Neuron (in vitro differentiated cells): ENCODE measurements around the gene NPAS2.

Experiments
- H2AFZ ChIP-seq: one replicate; pipeline ENCODE4 v1.6.1; 2013; ENCODE audit warnings: low read depth, mild to moderate bottlenecking, inconsistent platforms, low read length, moderate library complexity
- H3K27me3 ChIP-seq: one replicate; pipeline ENCODE4 v1.6.1; 2013; ENCODE audit warnings: low read length; ENCODE audit not compliant: insufficient read depth
- H3K36me3 ChIP-seq: one replicate; pipeline ENCODE4 v1.6.1; 2013; ENCODE audit warnings: low read length; ENCODE audit not compliant: insufficient read depth
- H3K4me1 ChIP-seq: one replicate; pipeline ENCODE4 v1.6.1; 2013; ENCODE audit warnings: low read length; ENCODE audit not compliant: insufficient read depth
- H3K4me3 ChIP-seq: 2 replicates; pipeline ENCODE4 v1.5.1; 2013; ENCODE audit warnings: mild to moderate bottlenecking, low read length, moderate library complexity
- H3K9me3 ChIP-seq: one replicate; pipeline ENCODE4 v1.6.1; 2013; ENCODE audit warnings: low read length

The NPAS2 gene

DNA sequence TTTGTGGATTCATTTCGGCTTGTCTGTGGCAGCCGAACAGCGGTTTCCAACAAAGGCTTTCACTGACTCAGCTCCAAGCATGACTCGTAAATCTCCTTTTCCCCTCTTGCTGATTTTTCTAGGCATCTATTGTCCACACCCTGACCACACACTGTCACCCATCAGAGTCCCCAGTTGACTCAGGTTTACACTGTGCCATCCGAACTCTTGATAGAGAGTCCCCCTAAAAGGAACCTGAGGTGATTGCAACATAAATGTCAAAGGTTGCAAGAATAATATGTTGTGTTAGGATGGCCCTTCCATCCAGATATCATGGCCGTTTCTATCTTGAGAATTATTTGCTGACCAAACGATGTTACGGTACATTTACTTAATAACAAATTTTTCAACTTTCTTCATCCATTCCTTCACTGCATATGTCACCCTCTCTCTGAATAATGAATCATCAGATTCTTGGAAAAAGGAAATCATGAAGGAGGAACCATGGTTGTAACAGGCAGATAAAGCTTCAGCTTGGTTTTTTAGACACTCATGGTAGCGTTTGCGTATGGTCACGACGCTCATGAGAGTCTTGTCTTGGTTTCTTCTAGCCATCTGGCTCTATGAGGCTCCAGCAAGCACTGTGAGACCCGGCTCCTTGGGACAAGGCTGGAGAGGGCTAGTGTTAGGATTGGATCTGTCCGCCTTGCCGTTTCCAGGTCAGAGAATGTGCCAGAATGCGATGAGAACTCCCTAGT lies 72.1 kb downstream of the NPAS2 start:
- H3K4me3 ChIP-seq, result no peak overlapping the region
- no peak overlapping the region for H2AFZ ChIP-seq
- H3K27me3 ChIP-seq, result no peaks in the 10 kb centered on the region
- no peaks in the 10 kb centered on the region for H3K4me1 ChIP-seq
- no peaks in the 10 kb centered on the region for H3K36me3 ChIP-seq
- H3K9me3 ChIP-seq, result no peaks in the 10 kb centered on the region

DNA sequence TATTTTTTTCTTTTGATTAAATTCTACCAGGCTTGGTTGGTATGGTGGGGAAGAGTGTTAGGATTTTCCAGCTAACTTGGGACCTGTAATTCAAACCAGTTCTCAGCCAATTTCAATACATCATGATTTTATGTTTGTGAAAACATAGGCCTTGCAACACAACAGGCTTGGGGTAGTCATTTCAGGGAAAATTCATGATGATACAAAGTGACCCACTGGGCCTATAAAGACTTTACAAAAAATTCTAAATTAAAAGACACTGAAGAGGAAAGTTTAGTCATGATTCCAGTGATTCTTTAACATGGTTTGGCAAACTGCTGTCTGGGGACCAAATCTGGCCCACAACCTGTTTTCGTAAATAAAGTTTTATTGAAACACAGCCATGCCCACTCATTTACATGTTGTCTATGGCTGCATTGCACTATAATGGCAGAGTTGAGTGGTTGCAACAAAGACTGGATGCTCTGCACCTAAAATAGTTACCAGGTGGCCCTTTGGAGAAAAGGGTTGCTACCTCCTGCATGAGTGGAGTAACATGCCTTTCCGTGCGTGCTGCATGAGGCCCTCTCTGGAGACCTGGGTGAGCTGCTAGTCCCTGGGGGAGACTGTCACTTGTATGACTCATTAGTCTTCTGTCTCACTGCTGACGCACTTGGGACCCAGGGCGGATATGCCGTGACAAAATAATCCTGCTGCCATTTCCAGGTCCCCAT lies 73.6 kb downstream of the NPAS2 start:
- Histone ChIP-seq H3K4me3 (no peak overlapping the region), H2AFZ (no peak overlapping the region), H3K36me3 (no peaks in the 10 kb centered on the region), H3K9me3 (no peaks in the 10 kb centered on the region), H3K4me1 (no peaks in the 10 kb centered on the region), H3K27me3 (no peaks in the 10 kb centered on the region)

DNA sequence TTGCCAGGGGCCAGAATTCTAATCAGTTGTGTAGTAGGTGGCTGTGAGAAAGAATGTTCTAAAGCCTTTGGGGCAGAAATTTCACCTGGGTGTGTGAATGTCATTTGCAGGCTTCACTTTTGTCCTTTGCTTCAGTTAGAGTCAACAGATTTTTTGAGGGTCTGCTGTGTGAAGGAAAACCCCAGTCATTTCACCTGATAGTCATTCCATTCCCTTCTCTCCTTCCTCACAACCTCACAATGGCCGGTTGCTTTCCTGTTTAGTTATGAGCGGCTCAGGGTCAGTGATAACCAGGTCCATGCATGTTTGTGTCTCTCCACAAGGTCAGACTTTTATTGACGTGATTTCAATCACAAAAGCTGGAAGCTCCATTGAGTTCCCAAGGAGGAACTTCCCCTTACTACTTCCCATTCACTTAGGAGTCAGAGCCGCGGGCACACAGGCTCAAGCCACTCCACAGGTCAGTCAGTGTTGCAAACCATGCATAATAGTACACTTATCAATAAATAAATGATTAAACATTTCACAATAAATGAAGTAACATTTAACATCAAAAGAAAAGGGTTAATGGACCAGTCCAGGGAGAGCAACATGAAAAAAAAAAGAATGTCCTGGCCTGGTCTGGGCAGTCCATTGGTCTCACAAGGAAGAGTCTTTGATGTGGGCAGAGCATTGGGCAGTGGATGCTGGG lies 74.3 kb downstream of the NPAS2 start:
- Histone ChIP-seq H3K9me3 (no peaks in the 10 kb centered on the region), H3K36me3 (no peaks in the 10 kb centered on the region), H2AFZ (no peak overlapping the region), H3K27me3 (no peaks in the 10 kb centered on the region), H3K4me3 (no peak overlapping the region), H3K4me1 (no peaks in the 10 kb centered on the region)

DNA sequence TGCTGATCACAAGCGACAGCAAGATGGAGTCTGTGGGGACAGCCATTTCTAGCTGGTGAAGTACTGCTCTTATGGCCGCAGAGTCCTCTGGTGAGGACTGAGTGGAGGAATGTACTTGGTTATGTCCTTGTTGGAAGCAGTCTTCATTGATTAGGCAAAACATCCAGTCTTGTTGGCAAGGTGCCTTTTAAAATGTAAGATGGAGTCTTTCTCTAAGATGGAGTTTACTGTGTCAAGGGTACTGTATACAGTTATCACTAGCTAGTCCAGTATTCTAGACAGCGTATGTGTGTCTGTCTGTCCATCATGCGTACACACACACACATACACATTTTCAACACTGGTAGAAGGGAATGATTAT lies 74.8 kb downstream of the NPAS2 start:
- no peaks in the 10 kb centered on the region for H3K4me1 ChIP-seq
- no peaks in the 10 kb centered on the region for H3K9me3 ChIP-seq
- no peaks in the 10 kb centered on the region for H3K36me3 ChIP-seq
- H3K4me3 ChIP-seq, result no peak overlapping the region
- H2AFZ ChIP-seq, result no peak overlapping the region
- H3K27me3 ChIP-seq, result no peaks in the 10 kb centered on the region

DNA sequence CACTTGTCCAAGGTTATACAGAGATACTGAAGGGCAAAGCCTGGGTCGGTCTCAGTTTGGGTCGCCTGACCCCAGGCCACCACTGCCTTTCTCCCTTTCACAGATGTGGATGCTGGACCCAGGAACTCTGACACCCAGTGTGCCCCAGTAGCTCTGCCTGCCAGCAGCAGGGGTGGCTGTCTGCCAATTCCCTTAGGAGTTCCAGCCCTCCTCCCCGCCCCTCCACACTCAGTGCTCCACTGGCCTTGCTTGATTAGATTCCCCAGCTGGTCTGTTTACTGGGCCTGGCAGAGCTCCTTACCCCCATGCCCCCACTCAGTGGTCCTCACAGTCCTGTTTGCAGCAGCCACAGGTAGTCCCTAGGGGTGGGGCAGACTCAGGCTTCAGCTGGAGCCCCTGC lies 75.5 kb downstream of the NPAS2 start:
- H3K27me3 ChIP-seq, result no peaks in the 10 kb centered on the region
- no peaks in the 10 kb centered on the region for H3K9me3 ChIP-seq
- no peak overlapping the region for H2AFZ ChIP-seq
- no peaks in the 10 kb centered on the region for H3K36me3 ChIP-seq
- H3K4me3 ChIP-seq, result no peak overlapping the region
- H3K4me1 ChIP-seq, result no peaks in the 10 kb centered on the region

DNA sequence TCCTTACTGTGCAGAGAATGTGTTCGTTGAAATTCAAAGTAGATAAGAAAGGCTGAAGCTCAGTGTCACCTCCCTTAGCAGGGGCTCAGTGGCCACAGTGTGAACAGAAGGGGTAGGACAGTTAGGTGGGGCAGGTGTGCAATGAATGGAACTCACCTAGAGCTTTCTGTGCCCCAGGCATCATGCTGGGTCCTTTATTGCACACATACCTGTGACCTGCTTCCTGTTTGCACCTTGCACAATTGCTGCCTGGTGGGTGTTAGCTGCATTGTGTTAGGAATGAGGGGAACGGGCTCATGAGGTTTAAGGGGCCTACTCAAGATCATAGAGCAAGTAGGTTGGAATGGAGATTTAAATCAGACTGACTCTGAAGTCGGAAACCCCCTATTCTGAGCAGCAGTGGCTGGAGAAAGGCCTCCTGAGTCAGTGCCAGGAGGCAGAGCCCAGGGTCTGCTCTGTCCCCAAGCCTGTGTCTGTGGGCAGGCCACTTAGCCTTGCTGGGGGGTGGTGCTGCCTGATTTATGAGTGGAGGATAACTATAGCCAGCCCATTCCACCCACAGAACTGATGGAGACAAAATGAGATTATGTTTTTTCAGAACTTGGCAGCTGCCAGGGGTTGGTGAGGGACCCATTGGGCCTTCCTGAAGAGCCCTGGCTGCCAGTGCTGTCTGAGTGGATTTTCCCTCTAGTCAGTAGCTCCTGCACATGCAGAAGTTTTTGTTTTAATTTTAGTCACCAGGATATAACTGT lies 76.2 kb downstream of the NPAS2 start:
- Histone ChIP-seq H3K27me3 (no peaks in the 10 kb centered on the region), H3K36me3 (no peaks in the 10 kb centered on the region), H2AFZ (no peak overlapping the region), H3K9me3 (no peaks in the 10 kb centered on the region), H3K4me3 (no peak overlapping the region), H3K4me1 (no peaks in the 10 kb centered on the region)

DNA sequence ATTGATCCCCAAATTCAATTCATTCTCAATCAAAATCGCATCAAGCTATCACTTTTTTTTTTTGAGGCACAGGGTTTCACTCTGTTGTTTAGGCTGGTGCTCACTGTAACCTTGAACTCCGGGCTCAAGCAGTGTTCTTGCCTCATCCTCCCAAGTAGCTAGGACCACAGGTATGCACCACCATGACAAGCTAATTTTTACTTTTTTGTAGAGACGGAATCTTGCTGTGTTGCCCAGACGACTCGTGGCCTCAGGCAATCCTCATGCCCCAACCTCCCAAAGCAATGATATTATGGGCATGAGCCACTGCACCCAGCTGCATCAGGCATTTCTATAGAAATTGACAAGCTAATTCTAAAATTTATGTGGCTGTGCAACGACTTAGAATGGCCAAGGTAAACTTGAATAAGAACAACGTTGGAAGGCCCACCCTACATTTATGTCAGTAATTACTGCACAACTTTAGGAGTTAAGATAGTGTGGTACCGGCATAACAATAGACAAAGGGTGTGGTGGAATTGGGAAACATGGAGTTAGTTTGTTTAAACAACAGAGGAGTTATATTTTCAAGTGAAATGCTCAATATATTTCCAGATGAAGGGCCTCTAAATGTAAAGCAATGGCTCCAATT lies 78.2 kb downstream of the NPAS2 start:
- H3K27me3 ChIP-seq, result no peaks in the 10 kb centered on the region
- H3K4me1 ChIP-seq, result no peaks in the 10 kb centered on the region
- H3K9me3 ChIP-seq, result no peaks in the 10 kb centered on the region
- no peak overlapping the region for H3K4me3 ChIP-seq
- no peaks in the 10 kb centered on the region for H3K36me3 ChIP-seq
- H2AFZ ChIP-seq, result no peak overlapping the region

DNA sequence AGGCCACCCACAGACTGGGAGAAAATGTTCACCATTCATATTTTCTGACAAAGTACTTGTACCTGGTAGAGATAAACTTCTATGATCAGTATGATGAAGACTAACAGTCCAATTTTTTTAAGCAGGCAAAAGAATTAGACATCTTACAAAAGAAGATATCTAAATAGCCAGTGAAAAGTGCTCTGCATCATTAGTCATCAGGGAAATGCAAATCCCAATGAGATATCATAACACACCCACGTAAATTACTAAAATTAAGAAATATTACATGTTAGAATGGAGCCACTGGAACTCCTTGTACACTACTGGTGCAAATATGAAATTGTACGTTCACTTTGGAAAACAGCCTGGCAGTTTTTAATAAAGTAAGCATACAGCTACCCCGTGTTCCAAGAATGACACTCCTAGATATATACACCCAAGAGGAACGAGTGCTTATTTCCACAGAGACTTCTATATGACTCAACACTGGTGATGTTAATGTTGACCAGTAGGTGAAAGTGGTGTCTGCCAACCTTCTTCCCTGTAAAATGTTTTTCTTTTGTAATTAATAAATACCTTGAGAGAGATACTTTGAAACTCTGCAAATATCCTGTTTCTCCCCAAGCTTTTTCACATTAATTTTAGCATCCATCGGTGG lies 80.3 kb downstream of the NPAS2 start:
- Histone ChIP-seq H3K9me3 (no peaks in the 10 kb centered on the region), H3K4me1 (no peaks in the 10 kb centered on the region), H3K4me3 (no peak overlapping the region), H3K27me3 (no peaks in the 10 kb centered on the region), H2AFZ (no peak overlapping the region), H3K36me3 (no peaks in the 10 kb centered on the region)

DNA sequence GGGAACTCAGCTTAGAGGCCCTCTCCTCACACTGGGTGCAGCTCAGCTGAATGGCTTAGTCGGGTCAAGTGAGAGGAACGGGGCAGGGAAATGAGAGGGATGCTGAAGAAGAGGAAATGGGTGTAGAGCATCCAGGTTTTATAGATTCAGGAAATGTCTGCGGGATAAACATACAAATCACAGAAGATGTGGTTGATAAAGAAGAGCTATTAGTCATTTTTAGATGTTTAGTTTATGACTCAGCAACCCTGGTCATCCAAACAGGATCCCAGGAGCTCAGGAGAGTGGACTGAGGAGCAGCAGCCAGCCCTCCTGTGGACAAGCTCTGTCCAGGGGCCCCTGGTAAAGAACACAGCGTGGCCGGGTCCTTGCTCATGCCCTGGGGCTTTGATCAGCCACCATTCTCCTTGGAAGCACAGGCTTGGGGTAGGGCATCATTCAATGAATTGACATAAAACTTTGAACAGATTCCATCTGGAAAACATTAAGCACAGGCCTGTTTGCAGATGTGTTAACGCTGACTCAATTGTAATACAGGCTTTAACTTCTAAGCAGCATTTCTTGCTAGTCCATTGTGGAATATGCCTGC lies 83.0 kb downstream of the NPAS2 start:
- Histone ChIP-seq H3K27me3 (peaks cover 4% of the 10 kb centered on the region), H3K36me3 (no peaks in the 10 kb centered on the region), H2AFZ (no peak overlapping the region), H3K4me1 (no peaks in the 10 kb centered on the region), H3K4me3 (no peak overlapping the region), H3K9me3 (no peaks in the 10 kb centered on the region)

DNA sequence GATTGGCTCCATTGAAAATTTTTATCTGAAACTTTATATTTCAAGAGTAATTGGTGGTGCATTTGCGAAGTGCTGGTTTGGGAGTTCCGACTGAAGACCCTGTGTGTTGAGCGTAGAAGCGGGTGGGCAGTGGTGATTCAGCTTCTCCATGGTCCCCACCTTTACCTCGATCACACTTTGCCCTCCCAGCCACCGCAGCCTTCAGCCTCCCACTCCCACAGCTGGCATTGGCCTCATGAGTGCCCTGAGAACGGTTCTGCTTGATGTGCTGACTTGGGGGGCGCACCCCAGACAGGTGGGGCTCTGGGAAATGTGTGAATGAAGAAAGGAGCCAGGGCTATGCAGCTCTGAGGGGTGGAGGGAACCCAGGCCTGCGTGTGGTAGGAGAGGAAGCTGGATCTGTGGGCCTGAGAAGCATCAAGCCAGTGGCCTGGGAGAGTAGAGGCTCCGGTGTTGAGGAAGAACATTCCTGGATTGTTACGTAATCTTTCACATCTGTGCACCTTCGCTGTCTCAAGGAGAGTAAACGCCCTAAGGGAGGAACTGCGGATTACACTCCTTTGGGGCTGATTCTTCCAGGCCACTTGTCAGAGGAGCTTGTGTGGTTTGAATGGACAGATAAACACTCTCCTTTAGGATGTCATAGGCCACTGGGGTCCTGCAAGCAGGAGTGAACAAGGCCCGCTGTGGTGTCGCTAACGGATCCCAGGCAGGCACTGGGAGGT lies 83.8 kb downstream of the NPAS2 start:
- Histone ChIP-seq H3K9me3 (no peaks in the 10 kb centered on the region), H2AFZ (no peak overlapping the region), H3K4me1 (no peaks in the 10 kb centered on the region), H3K4me3 (no peak overlapping the region), H3K36me3 (no peaks in the 10 kb centered on the region), H3K27me3 (peaks cover 4% of the 10 kb centered on the region)

DNA sequence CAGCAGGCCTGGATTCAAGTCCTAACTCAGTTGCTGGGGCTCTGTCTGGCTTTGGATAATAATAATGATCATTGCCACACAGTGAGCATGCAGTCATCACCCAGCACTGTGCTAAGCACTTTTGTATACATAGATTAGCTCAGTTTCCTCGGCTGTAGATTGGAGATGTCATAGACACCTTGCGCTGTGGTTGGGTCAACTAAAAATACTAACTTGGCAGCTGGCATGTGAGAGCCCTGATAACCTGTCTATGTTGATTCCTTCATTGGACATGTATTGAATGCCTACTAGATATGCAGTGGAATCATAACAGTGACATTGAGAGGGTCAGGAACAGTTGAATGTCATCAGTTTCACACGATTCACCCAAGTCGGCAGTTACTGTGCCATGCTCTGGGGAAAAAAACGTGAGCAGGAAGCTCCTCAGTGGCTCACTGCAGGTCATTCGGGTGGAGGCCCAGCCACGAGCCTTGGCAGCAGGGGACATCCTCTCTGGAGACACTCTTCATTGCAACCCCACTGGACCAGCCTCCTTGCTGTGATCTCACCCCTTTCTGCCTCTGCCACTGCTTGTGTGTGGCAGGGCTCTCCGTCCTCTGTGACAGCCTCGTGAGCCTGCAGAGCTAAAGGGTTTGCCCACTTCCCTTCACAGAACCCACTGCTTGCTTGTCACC lies 85.3 kb downstream of the NPAS2 start:
- no peak overlapping the region for H3K4me3 ChIP-seq
- no peaks in the 10 kb centered on the region for H3K36me3 ChIP-seq

More for the DNA sequence above, 85.3 kb downstream of the NPAS2 start:
- Histone ChIP-seq H3K4me1 (peaks cover 8% of the 10 kb centered on the region), H3K27me3 (peaks cover 4% of the 10 kb centered on the region), H3K9me3 (no peaks in the 10 kb centered on the region), H2AFZ (no peak overlapping the region)
